Panc1 (cell line): ENCODE measurements around the gene CCHCR1. TPM values are rescaled to one million over a fixed set of nuclear protein-coding genes. Genes with fewer than 3 reads are reported as not detected.

ENCODE experiments used
- ATAC-seq: fragments of 200-7000 bp; cut with Tn5 transposase; 2 replicates; pipeline ENCODE4 v1.9.1; 2020; ENCODE audit warnings: mild to moderate bottlenecking, moderate library complexity
- BruUV-seq: library from RNA; stranded (reverse); fragments of 400-500 nt; replicated peaks from 2 replicates; lab custom pipeline; 2021; lab: Mats Ljungman, UMichigan
- CTCF ChIA-PET: fragments of 300-600 bp; sonication (Branson Sonifier 250); formaldehyde crosslinking; loops from one replicate; lab custom pipeline; 2022; ENCODE audit warnings: antibody characterized with exemption; lab: Charles Lee
- POLR2A ChIA-PET: fragments of 300-600 bp; sonication (Branson Sonifier 250); formaldehyde crosslinking; loops from one replicate; lab custom pipeline; 2022; ENCODE audit warnings: antibody characterized with exemption; lab: Charles Lee
- DNase-seq: peaks from one replicate; pipeline ENCODE4 v3.0.0-alpha.2; 2010; ENCODE audit warnings: low read depth, low spot score
- H3K27ac ChIP-seq: 2 replicates; pipeline ENCODE4 v1.5.1; 2011; ENCODE audit warnings: mild to moderate bottlenecking, low read length, inconsistent platforms
- H3K27me3 ChIP-seq: fragments of 200-500 bp; sonication (Bioruptor generic); 2 replicates; pipeline ENCODE4 v1.6.0; 2014; ENCODE audit warnings: low read length, inconsistent platforms; ENCODE audit not compliant: control insufficient read depth, insufficient read depth
- H3K36me3 ChIP-seq: fragments of 200-500 bp; sonication (Bioruptor generic); 2 replicates; pipeline ENCODE4 v1.5.1; 2014; ENCODE audit warnings: inconsistent platforms, mild to moderate bottlenecking, low read length, moderate library complexity; ENCODE audit not compliant: control insufficient read depth, insufficient read depth
- H3K4me1 ChIP-seq: 2 replicates; pipeline ENCODE4 v1.5.1; 2011; ENCODE audit warnings: inconsistent platforms, mild to moderate bottlenecking, low read length, moderate library complexity; ENCODE audit not compliant: control insufficient read depth, insufficient read depth
- H3K4me3 ChIP-seq, 2 experiments: 2 replicates each; pipeline ENCODE4 v1.5.1; 2011 to 2012; ENCODE audit warnings: low read depth in 2 of 2, low read length in 2 of 2, mild to moderate bottlenecking in 2 of 2, inconsistent platforms in 1 of 2, moderate library complexity in 1 of 2
- H3K9me3 ChIP-seq: fragments of 200-500 bp; sonication (Bioruptor generic); 2 replicates; pipeline ENCODE4 v1.5.1; 2014; ENCODE audit warnings: low read depth, mild to moderate bottlenecking, inconsistent platforms, low read length, moderate library complexity; ENCODE audit not compliant: control insufficient read depth, insufficient read depth
- POLR2AphosphoS5 ChIP-seq: IDR thresholded peaks from 2 replicates; pipeline ENCODE4 v1.6.1; 2012; ENCODE audit warnings: mild to moderate bottlenecking, low read depth, low read length, moderate library complexity
- SIN3A ChIP-seq: IDR thresholded peaks from 2 replicates; pipeline ENCODE4 v1.6.1; 2012; ENCODE audit warnings: low read depth, mild to moderate bottlenecking, low read length, moderate library complexity, borderline replicate concordance; ENCODE audit not compliant: insufficient read depth
- TCF7L2 ChIP-seq: IDR thresholded peaks from 2 replicates; pipeline ENCODE4 v1.6.1; 2011; ENCODE audit warnings: mild to moderate bottlenecking, low read depth, low read length, inconsistent platforms
- in situ Hi-C: cut with HindIII; loops from 2 replicates; pipeline ENCODE4 v1.10.0; 2016; ENCODE audit warnings: low sequenced_read_pairs, low pct_unique_long_range_greater_than_20kb
- intact Hi-C: fragments of 100-400 bp; cut with micrococcal nuclease; formaldehyde crosslinking; loops from one replicate; pipeline ENCODE4 v1.10.0; 2022; ENCODE audit not compliant: unreplicated experiment
- total RNA-seq: library from RNA; stranded (reverse); gene quantifications from one replicate; pipeline ENCODE4 v1.2.1, GENCODE V29; 2021; ENCODE audit not compliant: unreplicated experiment
- TF ChIP-seq, protein P1 (sequence below): fragments of 450-650 bp; IDR thresholded peaks from 2 replicates; pipeline ENCODE4 v1.5.1; 2017; ENCODE audit warnings: mild to moderate bottlenecking
- TF ChIP-seq, protein P2 (sequence below), 2 experiments: IDR thresholded peaks; 2 replicates each; pipeline ENCODE4 v1.6.1; 2011 to 2012; ENCODE audit warnings: low read depth in 2 of 2, control low read depth in 1 of 2, low read length in 1 of 2, mild to moderate bottlenecking in 1 of 2, moderate library complexity in 1 of 2; ENCODE audit not compliant: insufficient read depth in 1 of 2

CCHCR1 gene
- total RNA-seq, 1 experiment from 2014 or later: 37.1 TPM

DNA sequence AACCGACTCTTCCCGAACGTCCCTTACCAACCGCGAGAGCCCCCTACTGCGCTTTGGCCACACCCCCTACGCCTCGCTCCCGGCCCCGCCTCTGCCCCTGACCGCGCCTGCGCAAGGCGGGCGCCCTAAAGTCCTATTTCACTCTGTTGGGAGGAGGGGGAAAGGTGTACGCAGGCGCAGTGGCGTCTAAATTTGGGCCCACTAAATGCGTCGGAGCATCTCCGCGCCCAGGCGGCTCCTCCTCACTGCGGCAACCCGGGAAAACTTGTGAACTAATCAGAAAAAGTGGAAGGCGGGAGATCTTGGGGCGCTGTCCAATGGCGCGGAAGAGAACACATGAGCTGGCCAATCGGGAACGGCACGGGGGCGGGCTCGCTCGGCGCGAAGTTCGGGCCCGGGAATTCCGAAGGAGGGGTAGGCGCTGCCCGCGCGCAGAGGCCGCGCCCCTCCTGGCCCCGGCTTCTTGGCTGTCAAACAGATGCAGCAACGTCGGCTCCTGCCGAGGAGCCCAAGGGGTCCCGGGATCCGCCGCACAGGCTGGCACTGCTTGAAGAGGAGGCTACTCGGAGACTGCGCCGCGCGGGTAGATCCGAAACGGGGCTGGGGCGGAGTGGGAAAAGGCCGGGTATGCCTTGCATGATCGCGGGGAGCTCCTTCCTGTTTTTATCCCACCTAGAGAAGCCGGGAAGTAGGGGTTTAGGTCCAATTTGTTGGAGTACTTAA lies 699 bp upstream of the CCHCR1 start, which contains the start of gene TCF19:
TSS of gene TCF19 (plus strand) at position 450 of the 723 bp plus-strand sequence. CDS start 881 bp downstream, outside the sequence.
- Histone ChIP-seq H3K27ac (peak within 1 kb of the TSS; percentile 86), H3K9me3 (no peaks in the 10 kb centered on the region), H3K4me1 (peaks cover 13% of the 10 kb centered on the region), H3K4me3 (peak within 1 kb of the TSS; percentile 65 to 75), H3K27me3 (no peaks in the 10 kb centered on the region), H3K36me3 (peaks cover 2% of the 10 kb centered on the region; the same call in 1 of the 2 replicates)
- POLR2A ChIA-PET: no interaction called here
- in situ Hi-C loops (no loop called here), intact Hi-C loops (no loop called here)
- TF ChIP-seq TCF7L2 (0 out of 2 replicates have a peak, but pooled peaks have one; percentile 19), SIN3A (peak; percentile 99), POLR2AphosphoS5 (no peak)
- TF ChIP-seq, protein P1, sequence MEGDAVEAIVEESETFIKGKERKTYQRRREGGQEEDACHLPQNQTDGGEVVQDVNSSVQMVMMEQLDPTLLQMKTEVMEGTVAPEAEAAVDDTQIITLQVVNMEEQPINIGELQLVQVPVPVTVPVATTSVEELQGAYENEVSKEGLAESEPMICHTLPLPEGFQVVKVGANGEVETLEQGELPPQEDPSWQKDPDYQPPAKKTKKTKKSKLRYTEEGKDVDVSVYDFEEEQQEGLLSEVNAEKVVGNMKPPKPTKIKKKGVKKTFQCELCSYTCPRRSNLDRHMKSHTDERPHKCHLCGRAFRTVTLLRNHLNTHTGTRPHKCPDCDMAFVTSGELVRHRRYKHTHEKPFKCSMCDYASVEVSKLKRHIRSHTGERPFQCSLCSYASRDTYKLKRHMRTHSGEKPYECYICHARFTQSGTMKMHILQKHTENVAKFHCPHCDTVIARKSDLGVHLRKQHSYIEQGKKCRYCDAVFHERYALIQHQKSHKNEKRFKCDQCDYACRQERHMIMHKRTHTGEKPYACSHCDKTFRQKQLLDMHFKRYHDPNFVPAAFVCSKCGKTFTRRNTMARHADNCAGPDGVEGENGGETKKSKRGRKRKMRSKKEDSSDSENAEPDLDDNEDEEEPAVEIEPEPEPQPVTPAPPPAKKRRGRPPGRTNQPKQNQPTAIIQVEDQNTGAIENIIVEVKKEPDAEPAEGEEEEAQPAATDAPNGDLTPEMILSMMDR: no peak
- TF ChIP-seq, protein P2, sequence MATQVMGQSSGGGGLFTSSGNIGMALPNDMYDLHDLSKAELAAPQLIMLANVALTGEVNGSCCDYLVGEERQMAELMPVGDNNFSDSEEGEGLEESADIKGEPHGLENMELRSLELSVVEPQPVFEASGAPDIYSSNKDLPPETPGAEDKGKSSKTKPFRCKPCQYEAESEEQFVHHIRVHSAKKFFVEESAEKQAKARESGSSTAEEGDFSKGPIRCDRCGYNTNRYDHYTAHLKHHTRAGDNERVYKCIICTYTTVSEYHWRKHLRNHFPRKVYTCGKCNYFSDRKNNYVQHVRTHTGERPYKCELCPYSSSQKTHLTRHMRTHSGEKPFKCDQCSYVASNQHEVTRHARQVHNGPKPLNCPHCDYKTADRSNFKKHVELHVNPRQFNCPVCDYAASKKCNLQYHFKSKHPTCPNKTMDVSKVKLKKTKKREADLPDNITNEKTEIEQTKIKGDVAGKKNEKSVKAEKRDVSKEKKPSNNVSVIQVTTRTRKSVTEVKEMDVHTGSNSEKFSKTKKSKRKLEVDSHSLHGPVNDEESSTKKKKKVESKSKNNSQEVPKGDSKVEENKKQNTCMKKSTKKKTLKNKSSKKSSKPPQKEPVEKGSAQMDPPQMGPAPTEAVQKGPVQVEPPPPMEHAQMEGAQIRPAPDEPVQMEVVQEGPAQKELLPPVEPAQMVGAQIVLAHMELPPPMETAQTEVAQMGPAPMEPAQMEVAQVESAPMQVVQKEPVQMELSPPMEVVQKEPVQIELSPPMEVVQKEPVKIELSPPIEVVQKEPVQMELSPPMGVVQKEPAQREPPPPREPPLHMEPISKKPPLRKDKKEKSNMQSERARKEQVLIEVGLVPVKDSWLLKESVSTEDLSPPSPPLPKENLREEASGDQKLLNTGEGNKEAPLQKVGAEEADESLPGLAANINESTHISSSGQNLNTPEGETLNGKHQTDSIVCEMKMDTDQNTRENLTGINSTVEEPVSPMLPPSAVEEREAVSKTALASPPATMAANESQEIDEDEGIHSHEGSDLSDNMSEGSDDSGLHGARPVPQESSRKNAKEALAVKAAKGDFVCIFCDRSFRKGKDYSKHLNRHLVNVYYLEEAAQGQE (IDR thresholded peaks at IDR 0.05; ENCODE audit: insufficient read depth in 1 of 2, low read depth in 2 of 2, low read length in 1 of 2): no peak
- DNase-seq (peak; percentile 96), ATAC-seq (peak; percentile 98)
- CTCF ChIA-PET: interaction anchor here (1.0 to 1.2 kb wide), 3 partner anchors 21 to 244 kb away, joined by 3 to 4 read pairs (median 4); partner anchors contain the start of gene VARS2
- BruUV-seq: no TSS peak

DNA sequence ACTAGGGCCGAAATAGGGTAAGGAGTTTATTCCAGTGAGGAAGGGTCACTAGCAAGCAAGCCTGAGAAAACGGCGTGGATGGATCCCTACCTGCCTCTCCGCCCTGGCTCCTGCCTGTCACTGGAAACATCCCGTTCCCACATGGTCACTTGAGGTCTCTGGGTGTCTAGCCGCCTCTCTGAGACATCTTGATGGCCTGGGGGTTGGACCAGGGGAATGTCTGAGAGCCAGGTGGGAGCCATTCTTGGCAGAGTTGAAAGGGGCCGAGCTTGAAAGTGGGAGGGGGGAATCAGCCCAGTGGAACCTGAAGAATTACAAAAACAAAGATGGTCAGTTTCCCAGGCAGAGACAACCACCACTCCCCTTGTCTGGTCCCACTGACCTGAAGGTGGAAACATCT lies 961 bp downstream of the CCHCR1 start:
- TF ChIP-seq SIN3A (no peak), TCF7L2 (no peak), POLR2AphosphoS5 (no peak)
- TF ChIP-seq, protein P2 (IDR thresholded peaks at IDR 0.05; ENCODE audit: insufficient read depth in 1 of 2, low read depth in 2 of 2, low read length in 1 of 2): no peak
- TF ChIP-seq, protein P1: no peak
- no peak overlapping the region for H3K4me3 ChIP-seq
- no TSS peak for BruUV-seq
- in situ Hi-C loops: no loop called here
- H3K27ac ChIP-seq: no peak overlapping the region
- POLR2A ChIA-PET: no interaction called here
- no peaks in the 10 kb centered on the region for H3K9me3 ChIP-seq
- DNase-seq (no peak), ATAC-seq (no peak)
- H3K36me3 ChIP-seq: peaks cover 2% of the 10 kb centered on the region; the same call in 1 of the 2 replicates
- intact Hi-C loops: no loop called here
- H3K4me1 ChIP-seq: peaks cover 13% of the 10 kb centered on the region
- H3K27me3 ChIP-seq: no peaks in the 10 kb centered on the region
- CTCF ChIA-PET: interaction anchor here (0.6 kb wide), 2 partner anchors 18 to 222 kb away, joined by 3 to 5 read pairs; no protein-coding TSS in a partner anchor
